DOHH2 (cell line): Measurements from ENCODE around the gene POLK.
"Not testable (repeated sequence)": the region's sequence is repeated elsewhere in the genome, so short reads cannot be mapped to it uniquely, and the experiment has no call there.

Source experiments
- H3F3A ChIP-seq: fragments of 200-600 bp; sonication (generic), shearing (Covaris generic); 2 replicates; pipeline ENCODE4 v1.6.0; 2016; ENCODE audit warnings: antibody characterized with exemption, mild to moderate bottlenecking; ENCODE audit not compliant: control insufficient read depth, insufficient read depth
- H3K27ac ChIP-seq: fragments of 200-600 bp; sonication (generic); 2 replicates; pipeline ENCODE4 v1.5.1; 2014; ENCODE audit warnings: low read depth, mild to moderate bottlenecking, low read length, moderate library complexity
- H3K27me3 ChIP-seq: fragments of 200-600 bp; sonication (generic); 2 replicates; pipeline ENCODE4 v1.6.1; 2014; ENCODE audit warnings: mild to moderate bottlenecking, low read length, mixed read lengths; ENCODE audit not compliant: control insufficient read depth
- H3K36me3 ChIP-seq: fragments of 200-600 bp; sonication (generic); 2 replicates; pipeline ENCODE4 v1.6.1; 2014; ENCODE audit warnings: mild to moderate bottlenecking, low read length, moderate library complexity, mixed read lengths; ENCODE audit not compliant: control insufficient read depth
- H3K4me1 ChIP-seq: fragments of 200-600 bp; sonication (generic); 2 replicates; pipeline ENCODE4 v1.6.1; 2014; ENCODE audit warnings: mild to moderate bottlenecking, low read length, mixed read lengths; ENCODE audit not compliant: control insufficient read depth
- H3K4me2 ChIP-seq: fragments of 200-600 bp; sonication (generic); 2 replicates; pipeline ENCODE4 v1.6.0; 2014; ENCODE audit warnings: mild to moderate bottlenecking, low read length, moderate library complexity
- H3K4me3 ChIP-seq: fragments of 200-600 bp; sonication (generic); 2 replicates; pipeline ENCODE4 v1.5.1; 2014; ENCODE audit warnings: mild to moderate bottlenecking, low read length, mixed read lengths
- H3K79me2 ChIP-seq: fragments of 200-600 bp; sonication (generic); 2 replicates; pipeline ENCODE4 v1.6.1; 2014; ENCODE audit warnings: mild to moderate bottlenecking, low read length, mixed read lengths; ENCODE audit not compliant: control insufficient read depth
- H3K9me2 ChIP-seq: fragments of 200-600 bp; sonication (generic); replicated peaks from 2 replicates; pipeline ENCODE4 v1.6.1; 2014; ENCODE audit warnings: mild to moderate bottlenecking, low read length, mixed read lengths; ENCODE audit not compliant: control insufficient read depth
- H3K9me3 ChIP-seq: fragments of 200-600 bp; sonication (generic); 2 replicates; pipeline ENCODE4 v1.6.1; 2014; ENCODE audit warnings: antibody characterized with exemption, low read length, mixed read lengths; ENCODE audit not compliant: control insufficient read depth, insufficient read depth
- H4K20me1 ChIP-seq: fragments of 200-600 bp; sonication (generic); 2 replicates; pipeline ENCODE4 v1.6.0; 2014; ENCODE audit warnings: low read depth, mild to moderate bottlenecking, antibody characterized with exemption, low read length, moderate library complexity; ENCODE audit not compliant: control insufficient read depth, insufficient read depth
- CTCF ChIP-seq: fragments of 200-600 bp; sonication (generic); IDR thresholded peaks from one replicate; pipeline ENCODE4 v1.5.1; 2014; ENCODE audit warnings: antibody characterized with exemption, mild to moderate bottlenecking, low read depth, low read length; ENCODE audit not compliant: poor library complexity, severe bottlenecking
- EZH2phosphoT487 ChIP-seq: fragments of 200-600 bp; sonication (generic); IDR thresholded peaks from 2 replicates; pipeline ENCODE4 v1.6.1; 2017; ENCODE audit warnings: borderline replicate concordance, mild to moderate bottlenecking, antibody characterized with exemption, low read length, moderate library complexity, mixed read lengths

Gene POLK

GRCh38 chr5:75475364-75475763 is 36.3 kb upstream of the POLK start:
- H3K4me3 ChIP-seq = no peak overlapping the region
- no peaks in the 10 kb centered on the region for H4K20me1 ChIP-seq
- H3K4me2 ChIP-seq = no peak overlapping the region
- no peaks in the 10 kb centered on the region for H3K27me3 ChIP-seq
- no peak overlapping the region for H3K27ac ChIP-seq
- H3K36me3 ChIP-seq = no peaks in the 10 kb centered on the region
- no peaks in the 10 kb centered on the region for H3K9me2 ChIP-seq
- TF ChIP-seq CTCF = no peak
- no peak for TF ChIP-seq EZH2phosphoT487
- H3K9me3 ChIP-seq = peaks cover 11% of the 10 kb centered on the region; the same call in 1 of the 2 replicates
- peaks cover 48% of the 10 kb centered on the region for H3K79me2 ChIP-seq
- no peaks in the 10 kb centered on the region for H3K4me1 ChIP-seq
- no peaks in the 10 kb centered on the region for H3F3A ChIP-seq

GRCh38 chr5:75481024-75481423 is 30.7 kb upstream of the POLK start:
- no peaks in the 10 kb centered on the region for H4K20me1 ChIP-seq
- H3F3A ChIP-seq = no peaks in the 10 kb centered on the region
- peaks cover 64% of the 10 kb centered on the region for H3K79me2 ChIP-seq

GRCh38 chr5:75482482-75482881 is 29.2 kb upstream of the POLK start:
- Histone ChIP-seq H3F3A (no peaks in the 10 kb centered on the region), H3K79me2 (peaks cover 71% of the 10 kb centered on the region), H4K20me1 (no peaks in the 10 kb centered on the region), H3K27me3 (no peaks in the 10 kb centered on the region), H3K9me2 (no peaks in the 10 kb centered on the region), H3K4me1 (no peaks in the 10 kb centered on the region), H3K4me2 (no peak overlapping the region), H3K27ac (no peak overlapping the region), H3K9me3 (peaks cover 6% of the 10 kb centered on the region), H3K4me3 (no peak overlapping the region), H3K36me3 (no peaks in the 10 kb centered on the region; the same call in 1 of the 2 replicates)
- TF ChIP-seq CTCF (no peak), EZH2phosphoT487 (no peak)

More at GRCh38 chr5:75481024-75481423, 30.7 kb upstream of the POLK start:
- Histone ChIP-seq H3K9me3 (no peaks in the 10 kb centered on the region; the same call in 1 of the 2 replicates), H3K27me3 (no peaks in the 10 kb centered on the region), H3K9me2 (no peaks in the 10 kb centered on the region), H3K36me3 (no peaks in the 10 kb centered on the region; the same call in 1 of the 2 replicates), H3K4me1 (no peaks in the 10 kb centered on the region), H3K27ac (no peak overlapping the region), H3K4me3 (no peak overlapping the region), H3K4me2 (no peak overlapping the region)
- TF ChIP-seq CTCF = no peak
- no peak for TF ChIP-seq EZH2phosphoT487

- no peaks in the 10 kb centered on the region for H3K27me3 ChIP-seq
- peaks cover 9% of the 10 kb centered on the region for H3K9me3 ChIP-seq
- no peaks in the 10 kb centered on the region; the same call in 1 of the 2 replicates for H3K36me3 ChIP-seq
- H3K4me1 ChIP-seq = no peaks in the 10 kb centered on the region
- H3K9me2 ChIP-seq = no peaks in the 10 kb centered on the region
- peaks cover 73% of the 10 kb centered on the region for H3K79me2 ChIP-seq
- no peaks in the 10 kb centered on the region for H3F3A ChIP-seq
- TF ChIP-seq EZH2phosphoT487 = no peak
- no peak for TF ChIP-seq CTCF
- no peaks in the 10 kb centered on the region for H4K20me1 ChIP-seq
- H3K4me2 ChIP-seq = no peak overlapping the region
- H3K4me3 ChIP-seq = no peak overlapping the region
- no peak overlapping the region for H3K27ac ChIP-seq
These were observed 27.1 kb upstream of the POLK start for GRCh38 chr5:75484605-75485004.

GRCh38 chr5:75489847-75490246 is 21.8 kb upstream of the POLK start:
- not testable (repeated sequence) for H3K4me3 ChIP-seq, H3K4me1 ChIP-seq, H3K27me3 ChIP-seq, H3K9me2 ChIP-seq, H3K27ac ChIP-seq, H3K4me2 ChIP-seq, H3F3A ChIP-seq, H3K9me3 ChIP-seq, H4K20me1 ChIP-seq
- Histone ChIP-seq H3K36me3 (peaks cover 14% of the 10 kb centered on the region), H3K79me2 (peaks cover 30% of the 10 kb centered on the region)
